Heart left ventricle (tissue), 13 donors: ENCODE measurements around the gene MSL3B.

Experiments used
- CTCF ChIP-seq, 12 donors: fragments of 200-600 bp; sonication (generic) in 4 of 12; IDR thresholded peaks; one replicate each; pipeline versions ENCODE4 v1.5.0 to v1.8.0; 2018 to 2022; ENCODE audit warnings: antibody characterized with exemption in 12 of 12, mild to moderate bottlenecking in 5 of 12
- POLR2A ChIP-seq, 2 donors: fragments of 450-650 bp; IDR thresholded peaks; one replicate each; pipeline ENCODE4 v1.6.1; 2017; ENCODE audit warnings: antibody characterized with exemption in 2 of 2, mild to moderate bottlenecking in 2 of 2, moderate library complexity in 2 of 2
- donor health status: ischemic (EF 13 %, LVEDD 7.1; RV severe dilation, severe dysfunction).
- donor health status: DM: no; HTN: yes; CAD: no.
- donor health status: DM: no; HTN: no; CAD: no.
- donor health status: ischemic (EF 25% LVEDD 6.9; RV normal size, moderate dysfunction).
- donor health status: ischemic (EF 25% LVEDD 5.7; RV mildly dilated, moderate dysfunction).
- donor health status: ischemic (EF 35%, LVEDD 5.7; RV mildly dilated, moderate dysfunction).
- donor health status: nonischemic (EF 11% LVEDD 7.7; RV severe dilation, severe dysfunction).
- donor health status: DM: yes; HTN: yes; CAD: no.
- donor health status: PGD.
- donor health status: ischemic (EF 29% LVEDD 5.4; RV normal size, mild dysfunction).
- donor health status: nonischemic (EF 23%, LVEDD 6.1; RV moderate dilation, normal function).

GRCh38 chr2:233871432-233871831, 3.2 kb upstream of the MSL3B start:
- TF ChIP-seq CTCF (IDR thresholded peaks at IDR 0.05) (no peak), POLR2A (IDR thresholded peaks at IDR 0.05) (no peak)
